Testis (tissue), 3 donors: ENCODE results near the gene ZNG1A. TPM values are rescaled to one million over a fixed set of nuclear protein-coding genes. Genes with fewer than 3 reads are reported as not detected.
"Not testable (repeated sequence)": the region's sequence is repeated elsewhere in the genome, so short reads cannot be mapped to it uniquely, and the experiment has no call there.

Experiments used
- DNase-seq: peaks from one replicate; pipeline ENCODE4 v3.0.0-alpha.2; 2019
- H3K27ac ChIP-seq, 2 donors: fragments of 200-600 bp; sonication (generic); one replicate each; pipeline ENCODE4 v1.5.1; 2019
- H3K27me3 ChIP-seq: fragments of 200-600 bp; sonication (generic); one replicate; pipeline ENCODE4 v1.5.1; 2019
- H3K36me3 ChIP-seq: fragments of 200-600 bp; sonication (generic); one replicate; pipeline ENCODE4 v1.5.1; 2017; ENCODE audit warnings: low read depth; ENCODE audit errors: missing control alignments
- H3K4me1 ChIP-seq: fragments of 200-600 bp; sonication (generic); one replicate; pipeline ENCODE4 v1.5.1; 2019
- H3K4me3 ChIP-seq, 2 donors: fragments of 200-600 bp; sonication (generic); one replicate each; pipeline ENCODE4 v1.5.1; 2017 to 2019
- H3K9me3 ChIP-seq: fragments of 200-600 bp; sonication (generic); one replicate; pipeline ENCODE4 v1.5.1; 2017
- WGBS, 2 donors: methylation state at CpG; one replicate each; pipeline ENCODE4 v1.1.5; 2018; 5-methylcytosine and 5-hydroxymethylcytosine counted together
- intact Hi-C: fragments of 100-400 bp; cut with DNase I; formaldehyde crosslinking; loops from one replicate; pipeline ENCODE4 v1.15.1; 2023; ENCODE audit warnings: low total_unique reads
- polyA plus RNA-seq: library from polyadenylated mRNA; stranded (reverse); fragments of 350-450 nt; fragmentation: Illumina TruSeq; extraction: RNeasy Lipid Tissue Mini Kit (QIAGEN cat#74804); gene quantifications from one replicate; pipeline ENCODE4 v1.2.3, GENCODE V29; 2014; ENCODE audit warnings: low read depth, low replicate concordance; ENCODE audit not compliant: insufficient read depth
- total RNA-seq, 2 donors: library from RNA; depleted of rRNA; stranded (reverse); fragments of >200 nt; gene quantifications; one replicate each; pipeline ENCODE4 v1.2.3, GENCODE V29; 2016

Gene ZNG1A
- total and polyA plus RNA-seq, 3 donors from 2014 or later = 57.0 to 88.7 (median 57.9) TPM

GRCh38 chr9:112589-113467 is 66.0 kb downstream of the ZNG1A start:
- 13 to 18% methylated on average over 18 to 25 of the region's 55 CpGs for WGBS, 2 donors
- H3K27me3 ChIP-seq, intact Hi-C loops, H3K27ac ChIP-seq, H3K36me3 ChIP-seq, H3K4me1 ChIP-seq, H3K9me3 ChIP-seq, DNase-seq: not testable (repeated sequence)
- H3K4me3 ChIP-seq = peak overlapping the region; percentile 42 to 61

GRCh38 chr9:110672-111071 is 68.2 kb downstream of the ZNG1A start:
- H3K9me3 ChIP-seq, H3K4me1 ChIP-seq, H3K4me3 ChIP-seq, intact Hi-C loops, H3K36me3 ChIP-seq, H3K27ac ChIP-seq, DNase-seq, H3K27me3 ChIP-seq: not testable (repeated sequence)
- WGBS, 2 donors = 25 to 37% methylated on average over 4 of the region's 4 CpGs

- H3K36me3 ChIP-seq, DNase-seq, H3K27ac ChIP-seq, H3K4me1 ChIP-seq, intact Hi-C loops, H3K9me3 ChIP-seq, H3K4me3 ChIP-seq, H3K27me3 ChIP-seq: not testable (repeated sequence)
- 23 to 30% methylated on average over 7 of the region's 8 CpGs for WGBS, 2 donors
These were observed 69.3 kb downstream of the ZNG1A start for GRCh38 chr9:109540-109939.

GRCh38 chr9:108742-109495 is 69.9 kb downstream of the ZNG1A start:
- intact Hi-C loops, H3K27me3 ChIP-seq, H3K4me3 ChIP-seq, H3K9me3 ChIP-seq, H3K27ac ChIP-seq, H3K4me1 ChIP-seq, DNase-seq, H3K36me3 ChIP-seq: not testable (repeated sequence)
- 13% methylated on average over 18 to 22 of the region's 22 CpGs for WGBS, 2 donors

- H3K27me3 ChIP-seq, intact Hi-C loops, H3K4me1 ChIP-seq, H3K4me3 ChIP-seq, H3K36me3 ChIP-seq, DNase-seq, H3K9me3 ChIP-seq, H3K27ac ChIP-seq: not testable (repeated sequence)
- 45 to 69% methylated on average over 8 of the region's 8 CpGs for WGBS, 2 donors
These were observed 72.9 kb downstream of the ZNG1A start for GRCh38 chr9:105991-106390.

- H3K4me1 ChIP-seq, H3K36me3 ChIP-seq, H3K27me3 ChIP-seq, H3K9me3 ChIP-seq, DNase-seq, H3K27ac ChIP-seq, intact Hi-C loops, H3K4me3 ChIP-seq: not testable (repeated sequence)
- 43 to 79% methylated on average over 9 of the region's 9 CpGs for WGBS, 2 donors
These were observed 78.4 kb downstream of the ZNG1A start for GRCh38 chr9:100430-100829.

GRCh38 chr9:99867-100266 is 79.0 kb downstream of the ZNG1A start:
- H3K4me1 ChIP-seq, H3K4me3 ChIP-seq, H3K27ac ChIP-seq, intact Hi-C loops, H3K9me3 ChIP-seq, H3K27me3 ChIP-seq, H3K36me3 ChIP-seq: not testable (repeated sequence)
- DNase-seq = peak; percentile 59
- 56 to 65% methylated on average over 6 of the region's 6 CpGs for WGBS, 2 donors

- H3K27me3 ChIP-seq, H3K4me1 ChIP-seq, H3K9me3 ChIP-seq, intact Hi-C loops, H3K27ac ChIP-seq, H3K4me3 ChIP-seq, DNase-seq, H3K36me3 ChIP-seq: not testable (repeated sequence)
- 60 to 72% methylated on average over 3 of the region's 3 CpGs for WGBS, 2 donors
These were observed 80.1 kb downstream of the ZNG1A start for GRCh38 chr9:98775-99174.

- H3K9me3 ChIP-seq, intact Hi-C loops, H3K27ac ChIP-seq, H3K4me1 ChIP-seq, H3K27me3 ChIP-seq, H3K4me3 ChIP-seq, H3K36me3 ChIP-seq: not testable (repeated sequence)
- DNase-seq = peak; percentile 72
- WGBS, 2 donors = 78% methylated on average over 4 of the region's 4 CpGs; no CpG with 5 or more reads in 1 of the 2 donors
These were observed 83.9 kb downstream of the ZNG1A start for GRCh38 chr9:94992-95391.

- H3K9me3 ChIP-seq, H3K4me3 ChIP-seq, intact Hi-C loops, H3K36me3 ChIP-seq, H3K4me1 ChIP-seq, H3K27ac ChIP-seq, H3K27me3 ChIP-seq, DNase-seq: not testable (repeated sequence)
- WGBS, 2 donors = 52 to 60% methylated on average over 3 to 5 of the region's 5 CpGs
These were observed 84.5 kb downstream of the ZNG1A start for GRCh38 chr9:94323-94722.

GRCh38 chr9:93909-94308 is 84.9 kb downstream of the ZNG1A start:
- DNase-seq, H3K27me3 ChIP-seq, H3K9me3 ChIP-seq, intact Hi-C loops, H3K36me3 ChIP-seq, H3K27ac ChIP-seq, H3K4me3 ChIP-seq, H3K4me1 ChIP-seq: not testable (repeated sequence)
- WGBS, 2 donors = 63 to 83% methylated on average over 3 to 4 of the region's 5 CpGs

- H3K9me3 ChIP-seq, H3K4me3 ChIP-seq, H3K27me3 ChIP-seq, H3K36me3 ChIP-seq, intact Hi-C loops, DNase-seq, H3K4me1 ChIP-seq, H3K27ac ChIP-seq: not testable (repeated sequence)
- WGBS, 2 donors = 67 to 68% methylated on average over 1 of the region's 1 CpG
These were observed 88.0 kb downstream of the ZNG1A start for GRCh38 chr9:90851-91250.
